Jurkat, Clone E6-1 (cell line): ENCODE data around the gene CORO2B.
"Not testable (repeated sequence)": the region's sequence is repeated elsewhere in the genome, so short reads cannot be mapped to it uniquely, and the experiment has no call there.

ENCODE experiments used
- DNase-seq: peaks from one replicate; pipeline ENCODE4 v3.0.0-alpha.2; 2011; ENCODE audit warnings: low read depth, low spot score
- H3K4me3 ChIP-seq: 2 replicates; pipeline ENCODE4 v1.5.1; 2011; ENCODE audit warnings: mild to moderate bottlenecking, low read length, control low read depth, moderate library complexity

CORO2B gene

GRCh38 chr15:68730976-68731897, 152.4 kb downstream of the CORO2B start:
- H3K4me3 ChIP-seq, result no peak overlapping the region
- DNase-seq, result no peak

- no peak for DNase-seq
- H3K4me3 ChIP-seq, result no peak overlapping the region
Measured at GRCh38 chr15:68732451-68732850, 153.7 kb downstream of the CORO2B start.

GRCh38 chr15:68733666-68734065, 154.9 kb downstream of the CORO2B start:
- no peak for DNase-seq
- H3K4me3 ChIP-seq, result no peak overlapping the region

- DNase-seq, result no peak
Measured at GRCh38 chr15:68734352-68734751, 155.6 kb downstream of the CORO2B start.

GRCh38 chr15:68734881-68735280, 156.1 kb downstream of the CORO2B start:
- no peak overlapping the region for H3K4me3 ChIP-seq
- no peak for DNase-seq

More at GRCh38 chr15:68734352-68734751, 155.6 kb downstream of the CORO2B start:
- no peak overlapping the region for H3K4me3 ChIP-seq

- H3K4me3 ChIP-seq, result no peak overlapping the region
- DNase-seq, result no peak
Measured at GRCh38 chr15:68735610-68736009, 156.8 kb downstream of the CORO2B start.

GRCh38 chr15:68739390-68740080, 160.7 kb downstream of the CORO2B start:
- no peak overlapping the region for H3K4me3 ChIP-seq
- no peak for DNase-seq

- no peak for DNase-seq
- no peak overlapping the region for H3K4me3 ChIP-seq
Measured at GRCh38 chr15:68743256-68743655, 164.5 kb downstream of the CORO2B start.

GRCh38 chr15:68749365-68749764, 170.6 kb downstream of the CORO2B start:
- H3K4me3 ChIP-seq, result no peak overlapping the region
- DNase-seq, result no peak

- H3K4me3 ChIP-seq, result no peak overlapping the region
- no peak for DNase-seq
Measured at GRCh38 chr15:68749793-68750192, 171.0 kb downstream of the CORO2B start.

GRCh38 chr15:68751622-68752021, 172.8 kb downstream of the CORO2B start:
- H3K4me3 ChIP-seq, result no peak overlapping the region
- no peak for DNase-seq

GRCh38 chr15:68755731-68756130, 176.9 kb downstream of the CORO2B start:
- DNase-seq, result no peak
- no peak overlapping the region for H3K4me3 ChIP-seq

- DNase-seq, H3K4me3 ChIP-seq: not testable (repeated sequence)
Measured at GRCh38 chr15:68759982-68760579, 181.3 kb downstream of the CORO2B start.

GRCh38 chr15:68763063-68763462, 184.3 kb downstream of the CORO2B start:
- DNase-seq, result no peak
- no peak overlapping the region for H3K4me3 ChIP-seq

- no peak overlapping the region for H3K4me3 ChIP-seq
- no peak for DNase-seq
Measured at GRCh38 chr15:68764090-68764489, 185.3 kb downstream of the CORO2B start.

- H3K4me3 ChIP-seq, result no peak overlapping the region
- DNase-seq, result no peak
Measured at GRCh38 chr15:68765602-68766368, 187.0 kb downstream of the CORO2B start.

- DNase-seq, result no peak
- no peak overlapping the region for H3K4me3 ChIP-seq
Measured at GRCh38 chr15:68767833-68768232, 189.0 kb downstream of the CORO2B start.

- H3K4me3 ChIP-seq, result no peak overlapping the region
- no peak for DNase-seq
Measured at GRCh38 chr15:68768321-68768720, 189.5 kb downstream of the CORO2B start.

- H3K4me3 ChIP-seq, result no peak overlapping the region
- DNase-seq, result no peak
Measured at GRCh38 chr15:68769702-68770101, 190.9 kb downstream of the CORO2B start.
